GM12872 (cell line): ENCODE results near the gene TNFRSF13B.

Source experiments
- TF ChIP-seq, protein P1 (sequence below): IDR thresholded peaks from 3 replicates; pipeline ENCODE4 v1.5.1; 2011; ENCODE audit warnings: low read depth, mild to moderate bottlenecking, low read length, moderate library complexity; ENCODE audit not compliant: insufficient read depth

The TNFRSF13B gene

DNA sequence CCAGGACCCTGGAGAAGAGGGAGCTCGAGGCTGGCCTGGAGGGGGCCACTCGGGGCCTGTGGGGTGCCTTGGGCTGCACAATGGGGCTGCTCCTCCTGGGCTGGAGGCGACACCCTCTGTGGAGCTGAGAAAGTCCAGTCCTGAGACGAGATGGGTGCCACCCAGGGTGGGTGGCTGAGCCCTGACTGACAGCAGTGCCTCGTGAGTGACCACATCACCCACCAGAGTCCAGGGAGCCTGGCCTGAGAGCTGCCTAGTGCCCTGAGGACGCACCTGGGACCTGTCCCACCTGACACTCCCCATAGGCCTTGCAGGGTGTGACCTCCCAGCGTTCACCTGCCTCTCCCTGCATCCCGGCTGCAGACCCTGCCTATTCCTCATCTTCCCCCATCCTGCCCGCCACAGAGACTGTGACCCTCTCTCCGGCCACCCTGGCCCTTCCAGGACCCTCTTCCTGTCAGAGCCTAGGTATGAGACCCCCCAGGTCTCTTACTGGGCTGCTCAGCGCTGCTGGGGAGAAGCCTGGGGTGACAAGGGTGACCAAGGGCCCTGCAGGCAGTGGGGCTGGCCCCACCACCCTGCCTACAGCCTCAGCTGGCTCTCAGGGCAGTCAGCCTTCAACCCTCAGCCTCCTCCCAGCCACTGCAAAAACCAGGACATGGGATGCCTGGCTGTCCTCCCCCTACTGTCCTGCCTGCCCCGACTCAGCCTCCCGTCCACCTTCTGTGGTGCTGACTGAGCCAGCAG, 41.2 kb downstream of the TNFRSF13B start:
- TF ChIP-seq, protein P1, sequence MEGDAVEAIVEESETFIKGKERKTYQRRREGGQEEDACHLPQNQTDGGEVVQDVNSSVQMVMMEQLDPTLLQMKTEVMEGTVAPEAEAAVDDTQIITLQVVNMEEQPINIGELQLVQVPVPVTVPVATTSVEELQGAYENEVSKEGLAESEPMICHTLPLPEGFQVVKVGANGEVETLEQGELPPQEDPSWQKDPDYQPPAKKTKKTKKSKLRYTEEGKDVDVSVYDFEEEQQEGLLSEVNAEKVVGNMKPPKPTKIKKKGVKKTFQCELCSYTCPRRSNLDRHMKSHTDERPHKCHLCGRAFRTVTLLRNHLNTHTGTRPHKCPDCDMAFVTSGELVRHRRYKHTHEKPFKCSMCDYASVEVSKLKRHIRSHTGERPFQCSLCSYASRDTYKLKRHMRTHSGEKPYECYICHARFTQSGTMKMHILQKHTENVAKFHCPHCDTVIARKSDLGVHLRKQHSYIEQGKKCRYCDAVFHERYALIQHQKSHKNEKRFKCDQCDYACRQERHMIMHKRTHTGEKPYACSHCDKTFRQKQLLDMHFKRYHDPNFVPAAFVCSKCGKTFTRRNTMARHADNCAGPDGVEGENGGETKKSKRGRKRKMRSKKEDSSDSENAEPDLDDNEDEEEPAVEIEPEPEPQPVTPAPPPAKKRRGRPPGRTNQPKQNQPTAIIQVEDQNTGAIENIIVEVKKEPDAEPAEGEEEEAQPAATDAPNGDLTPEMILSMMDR, result no peak

DNA sequence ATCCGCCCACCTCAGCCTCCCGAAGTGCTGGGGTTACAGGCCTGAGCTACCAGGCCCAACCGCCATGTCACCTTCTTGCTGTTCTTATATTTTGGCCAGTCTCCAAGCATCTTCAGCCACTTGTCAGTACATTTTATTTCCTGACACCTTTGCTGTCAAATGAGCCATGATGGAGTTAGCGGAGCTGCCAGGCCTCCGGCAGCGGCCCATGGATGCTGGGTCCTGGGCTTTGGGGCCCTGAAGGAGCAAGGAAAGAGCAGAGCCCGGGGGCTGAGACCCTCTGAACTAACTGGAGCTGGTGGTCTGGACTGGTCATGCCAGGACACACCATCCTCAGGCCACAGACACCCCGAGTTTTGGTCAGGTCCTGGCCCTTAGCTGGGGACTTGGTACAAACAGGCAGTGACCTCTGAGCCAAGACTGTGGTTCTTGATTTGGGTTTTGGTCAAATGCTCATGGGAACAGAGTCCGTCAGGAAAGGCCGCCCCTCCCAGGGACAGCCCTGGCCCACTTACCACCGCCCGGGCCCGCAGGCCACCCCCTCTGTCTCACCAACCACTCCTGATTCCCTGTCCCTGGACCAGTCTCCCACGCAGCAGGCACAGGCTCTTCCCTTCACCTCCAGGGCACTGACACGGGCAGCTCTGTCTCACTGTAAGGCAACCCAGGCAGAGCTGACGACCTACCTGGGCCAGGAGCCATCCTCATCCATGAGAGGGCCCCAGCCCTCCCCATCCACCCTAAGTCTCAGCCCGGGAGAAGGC, 42.0 kb downstream of the TNFRSF13B start:
- TF ChIP-seq, protein P1, result no peak

DNA sequence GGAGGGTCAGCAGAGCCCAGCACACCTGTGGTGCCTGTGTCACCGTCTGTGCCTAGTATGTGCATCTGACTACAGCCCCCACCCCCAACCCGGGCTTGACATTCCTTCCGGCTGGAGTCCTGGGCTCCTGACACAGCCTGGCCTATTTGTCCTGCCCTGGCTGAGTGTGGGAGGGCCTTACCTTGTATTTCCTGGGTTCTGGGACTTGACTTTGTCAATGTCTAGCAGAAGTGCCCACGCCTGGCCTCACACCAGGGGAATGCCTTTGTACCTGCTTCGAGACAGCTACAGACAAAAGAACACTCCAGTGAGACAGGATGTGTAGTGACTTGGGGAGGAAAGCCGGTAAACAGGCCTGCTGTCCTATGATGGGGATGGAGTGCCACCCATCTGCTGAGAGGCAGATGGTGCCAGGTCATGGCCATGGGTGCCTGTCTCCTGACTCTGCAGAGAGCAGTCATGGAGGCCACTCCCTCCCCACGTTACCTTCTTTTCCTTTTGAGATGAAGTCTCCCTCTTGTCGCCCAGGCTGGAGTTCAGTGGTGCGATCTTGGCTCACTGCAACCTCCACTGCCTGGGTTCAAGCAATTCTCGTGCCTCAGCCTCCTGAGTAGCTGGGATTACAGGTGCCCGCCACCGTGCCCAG, 42.8 kb downstream of the TNFRSF13B start:
- TF ChIP-seq, protein P1, result no peak

DNA sequence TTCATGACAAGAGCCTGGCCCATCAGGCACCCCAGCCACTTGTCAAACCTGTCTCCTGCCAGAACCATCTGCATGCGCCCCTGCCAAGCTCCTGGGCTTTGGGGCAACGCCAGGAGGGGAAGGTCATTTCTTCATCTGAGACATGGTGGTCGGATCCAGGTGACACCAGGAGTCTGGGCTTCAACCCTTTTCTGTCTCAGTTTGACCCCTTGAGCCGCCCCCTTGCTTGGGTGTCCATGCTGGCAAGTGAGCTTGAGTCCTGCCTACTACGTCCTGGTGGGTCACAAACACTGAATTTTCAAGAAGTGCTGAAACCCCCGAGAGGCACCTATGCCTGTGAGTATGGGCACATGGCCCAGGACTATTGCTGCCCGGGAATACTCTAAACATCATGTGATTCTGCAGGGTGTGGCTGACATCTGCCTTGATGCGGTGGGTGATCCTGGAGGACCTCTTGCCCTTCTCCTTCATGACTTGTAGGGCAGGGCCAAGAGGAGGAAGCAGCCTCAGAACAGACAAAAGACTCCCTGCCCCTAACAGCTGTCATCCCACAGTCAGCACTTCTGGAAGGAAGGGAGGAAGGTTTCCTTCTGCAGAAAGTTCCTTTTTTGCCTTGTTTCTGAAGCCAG, 43.4 kb downstream of the TNFRSF13B start:
- TF ChIP-seq, protein P1, result no peak

DNA sequence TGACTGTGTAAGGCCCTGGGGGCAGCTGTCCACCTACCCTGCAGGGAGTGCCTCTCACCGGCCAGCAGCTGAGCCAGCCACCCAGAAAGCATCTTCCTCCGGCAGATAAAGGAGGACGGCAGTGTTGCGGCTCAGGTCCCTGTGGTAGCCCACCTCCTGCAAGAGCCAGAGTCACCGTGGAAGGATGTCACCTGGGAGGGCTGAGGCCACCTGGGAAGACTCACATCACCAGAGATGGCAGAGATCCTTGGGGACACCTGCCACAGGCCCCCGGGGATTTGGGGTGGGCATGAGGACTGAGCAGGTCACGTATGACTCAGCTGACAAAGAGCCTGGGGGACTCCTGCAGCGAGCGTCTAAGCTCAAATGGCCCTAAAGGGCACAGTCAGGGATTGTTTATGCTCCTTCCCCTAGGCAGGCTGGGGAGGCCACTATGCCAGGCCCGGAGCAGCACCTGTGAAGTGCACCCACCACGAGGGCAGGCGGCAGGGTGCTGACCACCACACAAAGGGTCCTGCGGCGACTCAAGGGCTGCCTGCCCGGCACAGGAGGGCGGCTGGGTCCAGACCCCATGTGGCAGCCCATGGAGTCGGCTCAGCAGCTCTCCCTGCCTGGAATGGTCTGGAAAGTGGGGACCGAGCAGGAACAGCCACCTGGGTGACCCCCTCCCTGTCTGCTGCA, 44.1 kb downstream of the TNFRSF13B start:
- TF ChIP-seq, protein P1, result no peak

DNA sequence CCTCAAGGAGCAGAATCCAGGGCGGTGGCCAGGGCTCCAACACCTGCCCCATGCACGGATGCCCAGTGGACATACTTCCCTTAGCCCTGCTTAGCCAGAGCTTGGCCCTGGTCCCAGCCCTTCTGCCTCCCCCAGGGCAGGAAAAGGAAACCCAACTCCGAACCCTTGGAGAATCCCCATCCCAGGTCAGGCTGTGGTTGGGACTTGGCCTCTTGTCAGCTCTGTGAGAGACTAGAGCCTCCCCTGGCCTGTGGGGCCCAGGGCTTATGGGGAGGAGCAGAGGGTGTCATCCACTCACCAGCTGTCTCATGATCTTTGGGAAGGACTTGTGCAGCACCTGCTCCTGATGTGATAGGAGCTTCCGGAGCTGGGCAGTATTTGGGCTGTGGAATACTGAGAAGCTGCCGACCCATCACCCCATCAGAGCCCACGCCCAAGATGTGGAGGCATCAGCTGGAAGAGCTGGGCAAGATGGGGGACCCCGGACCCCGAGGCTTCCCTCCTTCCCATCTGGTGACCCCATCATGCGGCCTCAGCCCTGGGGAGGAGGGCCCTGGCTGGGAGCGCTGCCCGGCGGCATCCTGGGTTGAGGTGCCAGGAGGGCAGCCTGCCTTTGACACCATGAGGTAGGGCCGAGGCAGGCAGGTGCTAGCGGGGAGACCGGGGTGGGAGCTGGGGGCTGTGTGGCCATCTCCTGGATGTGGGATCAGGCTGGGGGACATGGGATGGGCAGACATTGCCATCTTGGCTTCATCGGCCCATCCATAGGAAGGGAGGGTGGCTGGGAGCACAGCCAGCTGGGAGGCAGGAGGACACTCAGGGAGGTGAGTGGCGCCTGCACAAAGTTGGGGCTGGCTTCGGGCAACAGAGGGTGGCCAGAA, 45.1 kb downstream of the TNFRSF13B start:
- TF ChIP-seq, protein P1, result no peak
